NOMO-1 treated with DMSO at 0.1 percent for 48 hours (cell line): ENCODE results near the gene CREBL2.
"Not testable (repeated sequence)": the region's sequence is repeated elsewhere in the genome, so short reads cannot be mapped to it uniquely, and the experiment has no call there.

ENCODE experiments used
- DNase-seq: peaks from one replicate; lab custom pipeline; 2025; ENCODE audit not compliant: unreplicated experiment; lab: John Stamatoyannopoulos, UW

CREBL2 gene

GRCh38 chr12:12635651-12636050 is 24.0 kb downstream of the CREBL2 start:
- no peak for DNase-seq

- DNase-seq, result peak; percentile 75
These were observed 25.0 kb downstream of the CREBL2 start for GRCh38 chr12:12636641-12637040.

- DNase-seq, result not testable (repeated sequence)
These were observed 28.3 kb downstream of the CREBL2 start for GRCh38 chr12:12639995-12640394.

GRCh38 chr12:12641650-12642049 is 30.0 kb downstream of the CREBL2 start:
- DNase-seq, result no peak

GRCh38 chr12:12642916-12643315 is 31.2 kb downstream of the CREBL2 start:
- DNase-seq, result no peak

GRCh38 chr12:12645485-12645884 is 33.8 kb downstream of the CREBL2 start:
- peak; percentile 3 for DNase-seq

- not testable (repeated sequence) for DNase-seq
These were observed 34.3 kb downstream of the CREBL2 start for GRCh38 chr12:12645968-12646367.

- DNase-seq, result no peak
These were observed 34.9 kb downstream of the CREBL2 start for GRCh38 chr12:12646483-12647072.

- DNase-seq, result no peak
These were observed 36.6 kb downstream of the CREBL2 start for GRCh38 chr12:12648284-12648683.

GRCh38 chr12:12648951-12649650 is 37.4 kb downstream of the CREBL2 start:
- no peak for DNase-seq

- no peak for DNase-seq
These were observed 40.1 kb downstream of the CREBL2 start for GRCh38 chr12:12651752-12652151.

GRCh38 chr12:12652704-12653103 is 41.0 kb downstream of the CREBL2 start:
- not testable (repeated sequence) for DNase-seq

GRCh38 chr12:12653922-12654321 is 42.2 kb downstream of the CREBL2 start:
- no peak for DNase-seq

- DNase-seq, result no peak
These were observed 43.2 kb downstream of the CREBL2 start for GRCh38 chr12:12654691-12655460.

GRCh38 chr12:12660201-12660600 is 48.5 kb downstream of the CREBL2 start:
- no peak for DNase-seq

GRCh38 chr12:12661086-12661856 is 49.6 kb downstream of the CREBL2 start:
- DNase-seq, result no peak

GRCh38 chr12:12663644-12664294 is 52.1 kb downstream of the CREBL2 start:
- no peak for DNase-seq

- no peak for DNase-seq
These were observed 53.5 kb downstream of the CREBL2 start for GRCh38 chr12:12665194-12665593.

GRCh38 chr12:12668005-12668404 is 56.3 kb downstream of the CREBL2 start:
- no peak for DNase-seq

- no peak for DNase-seq
These were observed 57.3 kb downstream of the CREBL2 start for GRCh38 chr12:12669020-12669419.
